ENCODE data around the gene TLCD5. TPM values are rescaled to one million over a fixed set of nuclear protein-coding genes. Genes with fewer than 3 reads are reported as not detected.

TLCD5 gene
- total RNA-seq, 4 donors from 2014 or later = 3.7 to 6.3 (median 4.4) TPM

- Histone ChIP-seq H3K27me3 (no peaks in the 10 kb centered on the region), H3K36me3 (peaks cover 0 to 20% (median 10%) of the 10 kb centered on the region in 4 donors), H3K9me3 (no peaks in the 10 kb centered on the region), H3K4me1 (peaks cover 51 to 66% (median 60%) of the 10 kb centered on the region in 4 donors), H3K4me3 (no peak overlapping the region), H3K27ac (replicated peaks in 1 of 4) (no peak overlapping the region)
- intact Hi-C loops (cut with DNase I) = no loop called here
- TF ChIP-seq POLR2A (IDR thresholded peaks at IDR 0.05; ENCODE audit: low read depth) = no peak
- TF ChIP-seq CTCF (IDR thresholded peaks at IDR 0.05) = no peak
- no peak for TF ChIP-seq POLR2AphosphoS5 (IDR thresholded peaks at IDR 0.05)
- no peak for TF ChIP-seq EP300 (IDR thresholded peaks at IDR 0.05)
- 100% methylated on average over 4 of the region's 6 CpGs for WGBS
- no peak for DNase-seq (ENCODE audit: extremely low spot score)
These were observed 4.9 kb downstream of the TLCD5 start for GRCh38 chr11:120330045-120330444.

- WGBS = 57% methylated on average over 2 of the region's 2 CpGs
- intact Hi-C loops (cut with DNase I) = no loop called here
- Histone ChIP-seq H3K27me3 (no peaks in the 10 kb centered on the region), H3K4me3 (no peak overlapping the region), H3K4me1 (peaks cover 48 to 62% (median 54%) of the 10 kb centered on the region in 4 donors), H3K27ac (replicated peaks in 1 of 4) (peak overlapping the region; percentile 37 to 100 (median 99)), H3K9me3 (no peaks in the 10 kb centered on the region), H3K36me3 (peaks cover 0 to 20% (median 10%) of the 10 kb centered on the region in 4 donors)
- no peak for DNase-seq (ENCODE audit: extremely low spot score)
- TF ChIP-seq EP300 (IDR thresholded peaks at IDR 0.05) = no peak
- no peak for TF ChIP-seq POLR2AphosphoS5 (IDR thresholded peaks at IDR 0.05)
- TF ChIP-seq POLR2A (IDR thresholded peaks at IDR 0.05; ENCODE audit: low read depth) = no peak
- no peak for TF ChIP-seq CTCF (IDR thresholded peaks at IDR 0.05)
These were observed 6.3 kb downstream of the TLCD5 start for GRCh38 chr11:120331301-120331996.

DNA sequence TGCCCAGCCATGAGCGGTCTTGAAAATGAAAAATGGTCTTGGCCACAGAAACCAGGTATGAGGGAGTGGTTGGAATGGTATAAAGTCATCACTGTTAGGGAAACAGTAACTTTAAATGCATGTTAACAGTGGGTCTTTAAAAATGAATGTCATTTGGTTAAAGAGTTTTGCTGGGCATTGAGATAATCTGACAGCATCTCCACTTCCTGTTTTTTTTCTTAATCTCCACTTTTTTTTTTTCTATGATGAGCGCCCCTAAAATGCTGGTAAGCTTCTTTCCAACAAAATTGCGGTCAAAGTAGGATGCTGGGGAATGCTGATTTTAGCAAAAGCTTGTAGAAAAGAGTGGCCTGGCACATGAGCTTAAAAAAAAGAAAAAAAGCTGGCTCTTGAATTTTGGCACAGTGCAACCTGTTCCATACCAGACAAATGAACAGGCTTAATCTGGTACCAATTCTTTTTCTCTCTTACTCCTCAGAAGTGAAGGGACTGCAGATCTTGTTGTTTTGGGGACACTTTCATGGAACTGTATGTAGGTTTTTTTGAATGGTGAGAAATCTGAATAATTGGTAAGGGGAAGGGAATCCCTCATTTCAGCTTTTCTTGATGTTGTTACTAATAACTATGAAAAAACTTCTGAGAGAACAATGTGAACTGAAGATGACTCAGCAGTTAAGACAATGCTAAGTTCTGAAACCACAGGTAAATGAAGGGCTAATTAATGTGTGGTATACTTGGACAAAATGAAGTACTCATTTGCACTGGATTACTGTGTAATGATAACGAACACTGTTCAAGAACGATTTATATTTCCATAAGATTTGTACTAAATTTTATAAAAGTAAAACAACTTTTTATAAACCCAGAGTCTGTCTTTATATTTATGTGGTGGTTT lies 8.0 kb downstream of the TLCD5 start:
- TF ChIP-seq CTCF (IDR thresholded peaks at IDR 0.05) (no peak), POLR2AphosphoS5 (IDR thresholded peaks at IDR 0.05) (peak in 1 of 2 donors; percentile 22)
- intact Hi-C loops (cut with DNase I) = no loop called here
- H3K4me1 ChIP-seq = peaks cover 38 to 51% (median 42%) of the 10 kb centered on the region in 4 donors

DNA sequence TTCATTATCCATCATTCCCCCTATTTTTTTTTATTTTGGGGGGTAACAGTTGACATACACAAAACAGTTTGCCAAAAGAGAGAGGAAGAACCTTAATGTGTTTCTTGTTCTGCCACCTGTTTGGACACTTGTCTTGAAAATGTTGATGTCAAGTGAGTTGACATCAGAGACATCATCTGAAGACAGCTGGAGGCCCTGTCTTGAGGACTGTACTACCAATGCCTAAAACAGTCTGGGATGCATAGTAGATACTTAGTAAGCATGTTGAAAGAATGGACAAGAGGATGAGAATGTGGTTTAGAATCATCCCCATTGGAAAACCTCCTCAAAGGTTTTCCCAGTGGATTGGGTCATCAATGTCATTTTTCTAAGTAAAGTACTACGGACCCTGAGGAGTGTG lies 8.7 kb downstream of the TLCD5 start:
- H3K9me3 ChIP-seq = no peaks in the 10 kb centered on the region
- whole genome bisulfite sequencing = 78% methylated on average over 1 of the region's 1 CpG
- H3K27ac ChIP-seq (replicated peaks in 1 of 4) = peak overlapping the region; percentile 99 to 100 (median 99)
- no peak overlapping the region for H3K4me3 ChIP-seq
- intact Hi-C loops (cut with DNase I) = loop anchor here (2.0 kb wide), 1 partner anchor 99 kb away; no protein-coding TSS in a partner anchor
- peaks cover 35 to 53% (median 48%) of the 10 kb centered on the region in 4 donors for H3K4me1 ChIP-seq
- TF ChIP-seq POLR2A (IDR thresholded peaks at IDR 0.05; ENCODE audit: low read depth) = no peak
- no peak for TF ChIP-seq CTCF (IDR thresholded peaks at IDR 0.05)
- TF ChIP-seq POLR2AphosphoS5 (IDR thresholded peaks at IDR 0.05) = no peak
- no peak for TF ChIP-seq EP300 (IDR thresholded peaks at IDR 0.05)
- peaks cover 0 to 20% (median 10%) of the 10 kb centered on the region in 4 donors for H3K36me3 ChIP-seq
- H3K27me3 ChIP-seq = no peaks in the 10 kb centered on the region
- no peak for DNase-seq (ENCODE audit: extremely low spot score)

More for the DNA sequence above, 8.0 kb downstream of the TLCD5 start:
- Histone ChIP-seq H3K9me3 (no peaks in the 10 kb centered on the region), H3K27ac (replicated peaks in 1 of 4) (peak overlapping the region; percentile 99 to 100 (median 99)), H3K27me3 (no peaks in the 10 kb centered on the region), H3K4me3 (no peak overlapping the region), H3K36me3 (peaks cover 0 to 20% (median 10%) of the 10 kb centered on the region in 4 donors)
- no peak for DNase-seq (ENCODE audit: extremely low spot score)
- 85% methylated on average over 5 of the region's 5 CpGs for WGBS

Data from esophagus muscularis mucosa (tissue), 4 donors.